Activated CD4-positive, alpha-beta T cell treated with anti-CD3 and anti-CD28 coated beads, Interleukin-2, amount 50 U/mL, for 48 hours (primary cell): ENCODE results near the gene PDE11A.

Experiments used
- DNase-seq, 2 experiments: peaks; one replicate each; pipeline ENCODE4 v3.0.0-alpha.2; 2020

The PDE11A gene

DNA sequence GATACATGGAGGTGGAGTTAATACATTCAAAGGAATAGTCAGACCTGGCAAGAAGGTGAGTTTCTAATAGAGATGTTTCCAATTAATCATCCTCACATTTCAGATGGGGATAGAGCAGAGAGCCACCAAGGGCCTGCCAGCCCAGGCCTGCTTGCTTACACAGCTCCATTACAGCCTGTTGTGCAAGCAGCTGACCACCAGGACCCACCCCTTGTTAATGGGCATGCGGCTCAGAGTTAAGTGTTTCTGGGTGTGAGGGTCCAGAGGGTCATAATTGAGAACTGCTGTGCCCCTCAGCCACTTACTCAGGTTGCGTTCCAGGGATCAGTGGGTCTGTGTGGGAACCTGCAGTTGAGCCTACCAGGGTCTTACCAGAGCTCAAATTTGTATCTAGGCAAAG lies 480.2 kb downstream of the PDE11A start:
- DNase-seq = no peak

DNA sequence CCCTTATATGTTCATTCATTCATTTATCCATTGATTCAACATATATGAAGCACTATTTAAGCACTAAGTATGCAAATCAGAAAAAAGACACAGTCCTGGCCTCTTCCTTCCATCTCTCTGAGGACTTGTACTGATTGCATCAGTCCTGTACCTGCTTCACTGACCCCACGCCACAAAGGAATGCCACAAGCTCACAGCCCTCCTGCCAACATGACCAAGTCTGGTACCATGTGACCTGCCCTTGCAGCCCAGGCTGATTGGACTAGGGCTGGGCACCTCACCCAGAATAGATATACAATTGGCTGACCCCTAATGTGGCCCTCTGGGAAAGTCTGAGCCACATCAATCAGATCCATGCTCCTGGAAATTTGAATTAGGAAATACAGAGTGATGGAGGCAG lies 483.4 kb downstream of the PDE11A start:
- no peak for DNase-seq

DNA sequence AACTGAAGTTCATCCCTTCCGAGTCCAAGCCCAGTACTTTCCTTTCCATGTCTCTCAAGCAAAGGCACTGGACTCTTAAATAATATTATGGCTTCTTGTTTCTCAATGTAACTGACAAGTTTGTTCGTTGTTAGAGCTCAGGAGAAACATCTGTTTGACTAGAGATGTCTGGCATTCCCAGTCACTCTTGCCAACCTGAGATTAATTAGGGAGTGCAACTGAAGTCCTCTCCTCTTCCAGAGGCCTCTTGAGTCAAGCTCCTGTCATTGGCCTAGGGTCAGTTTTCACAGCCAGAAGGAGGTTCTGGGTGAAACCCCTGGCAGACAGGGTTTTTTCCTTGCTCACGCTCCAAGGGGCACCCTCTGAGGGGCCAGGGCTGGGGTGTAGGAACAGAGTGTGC lies 483.9 kb downstream of the PDE11A start:
- no peak for DNase-seq

DNA sequence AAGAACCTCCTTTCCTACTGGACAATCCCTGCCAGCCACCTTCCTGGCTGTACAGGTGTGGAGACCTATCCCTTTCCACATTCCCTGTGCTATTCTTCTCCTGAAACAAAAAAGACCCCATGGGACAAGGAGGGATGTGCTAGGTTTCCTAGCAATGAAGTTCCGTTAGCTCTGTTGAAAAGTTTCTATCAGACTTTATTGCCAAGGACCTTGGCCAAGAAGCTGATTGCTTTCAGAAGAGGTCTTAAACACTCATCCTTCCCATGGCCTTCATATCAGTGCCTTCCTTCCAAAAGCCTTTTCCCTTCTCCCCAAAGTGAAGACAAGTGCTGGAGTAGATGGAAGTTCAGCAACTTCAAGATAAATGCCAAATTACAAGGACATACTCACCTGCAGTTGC lies 485.2 kb downstream of the PDE11A start:
- no peak for DNase-seq

DNA sequence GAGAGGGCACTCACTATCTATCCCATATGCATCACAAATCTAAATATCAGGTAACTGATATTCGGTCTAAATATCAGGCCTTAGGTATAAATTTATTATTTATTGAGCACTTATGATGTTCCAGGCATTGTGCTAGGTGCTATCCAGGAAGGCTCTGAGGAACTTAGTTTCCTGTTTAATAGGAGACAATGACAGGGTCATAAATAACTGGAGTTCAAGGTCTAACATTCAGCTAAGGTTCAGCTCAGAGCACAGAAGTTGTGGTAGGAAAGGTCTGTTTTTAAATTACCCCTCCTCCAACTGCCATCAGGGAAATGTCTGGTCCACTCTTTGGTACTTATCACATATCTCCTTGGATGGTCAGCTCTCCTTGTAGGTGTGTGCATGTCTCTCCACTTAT lies 486.4 kb downstream of the PDE11A start:
- DNase-seq = no peak

DNA sequence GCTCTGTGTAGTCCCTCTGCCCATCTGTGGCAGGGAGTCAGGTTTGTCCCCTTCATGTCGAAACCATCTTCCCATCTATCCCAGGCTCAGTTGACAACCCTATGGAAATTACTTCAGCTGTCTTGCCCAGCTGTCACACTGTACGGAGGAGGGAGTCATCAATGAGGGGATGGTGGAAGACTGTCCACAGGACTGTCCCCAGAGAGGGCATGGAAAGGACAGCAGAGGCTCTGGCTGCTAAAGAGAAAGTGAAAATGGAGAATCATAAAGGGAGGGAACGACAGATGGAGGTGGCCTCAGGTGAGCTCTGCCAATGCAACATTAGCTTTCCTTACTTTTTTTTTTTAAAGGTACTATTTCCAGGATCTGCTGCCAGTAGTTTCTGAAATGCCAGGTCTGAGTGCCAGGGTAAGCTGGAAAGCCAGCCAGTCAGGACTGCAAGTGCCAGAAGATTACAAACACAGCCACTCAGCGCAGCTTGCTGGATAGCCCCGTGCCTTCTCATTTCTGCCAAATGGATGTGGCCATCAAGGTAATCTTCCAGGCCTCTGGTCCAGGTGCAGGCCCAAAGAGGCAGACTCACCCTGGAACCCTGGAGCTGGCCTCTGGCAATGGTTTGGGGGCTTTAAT lies 487.2 kb downstream of the PDE11A start:
- DNase-seq = no peak

DNA sequence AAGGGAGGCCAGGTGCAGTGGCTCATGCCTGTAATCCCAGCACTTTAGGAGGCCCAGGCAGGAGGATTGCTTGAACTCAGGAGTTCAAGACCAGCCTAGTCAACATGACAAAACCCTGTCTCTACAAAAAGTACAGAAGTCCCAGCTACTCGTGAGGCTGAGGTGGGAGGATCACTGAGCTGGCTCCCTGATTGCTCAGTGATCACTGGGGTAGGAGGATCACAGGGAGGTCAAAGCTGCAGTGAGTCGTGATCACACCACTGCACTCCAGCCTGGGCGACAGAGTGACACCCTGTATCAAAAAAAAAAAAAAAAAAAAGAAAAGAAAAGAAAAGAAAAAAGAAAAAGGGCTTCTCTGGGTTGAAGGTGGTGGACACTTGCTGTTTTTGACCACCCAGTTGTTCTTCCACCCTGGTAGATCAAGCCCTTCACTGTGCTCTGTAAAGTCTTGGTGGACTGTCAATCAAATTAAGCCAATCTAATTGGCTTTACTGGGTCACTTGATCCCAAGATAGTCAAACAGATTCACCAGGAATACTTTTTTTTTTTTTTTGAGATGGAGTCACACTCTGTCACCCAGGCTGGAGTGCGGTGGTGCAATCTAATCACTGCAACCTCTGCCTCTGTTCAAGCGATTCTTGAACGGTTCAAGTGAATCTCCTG lies 488.4 kb downstream of the PDE11A start:
- no peak for DNase-seq

DNA sequence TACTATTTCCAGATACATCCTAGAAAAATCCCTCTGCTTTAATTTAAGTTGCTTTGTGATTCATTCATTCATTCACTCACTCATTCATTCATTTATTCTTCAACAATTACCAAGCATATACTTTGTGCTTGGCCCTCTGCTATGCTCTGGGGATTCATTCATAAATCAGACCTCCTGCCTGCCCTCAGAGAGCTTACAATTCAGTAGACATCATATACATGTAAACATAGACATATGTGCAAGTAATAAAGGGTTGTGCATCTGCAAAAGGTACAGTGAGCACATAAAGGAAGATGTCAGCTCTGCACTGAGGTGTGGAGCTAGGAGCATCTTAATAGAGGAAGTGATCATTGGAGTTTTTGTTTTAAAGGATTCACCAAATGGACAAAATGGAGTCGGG lies 490.6 kb downstream of the PDE11A start:
- no peak for DNase-seq

DNA sequence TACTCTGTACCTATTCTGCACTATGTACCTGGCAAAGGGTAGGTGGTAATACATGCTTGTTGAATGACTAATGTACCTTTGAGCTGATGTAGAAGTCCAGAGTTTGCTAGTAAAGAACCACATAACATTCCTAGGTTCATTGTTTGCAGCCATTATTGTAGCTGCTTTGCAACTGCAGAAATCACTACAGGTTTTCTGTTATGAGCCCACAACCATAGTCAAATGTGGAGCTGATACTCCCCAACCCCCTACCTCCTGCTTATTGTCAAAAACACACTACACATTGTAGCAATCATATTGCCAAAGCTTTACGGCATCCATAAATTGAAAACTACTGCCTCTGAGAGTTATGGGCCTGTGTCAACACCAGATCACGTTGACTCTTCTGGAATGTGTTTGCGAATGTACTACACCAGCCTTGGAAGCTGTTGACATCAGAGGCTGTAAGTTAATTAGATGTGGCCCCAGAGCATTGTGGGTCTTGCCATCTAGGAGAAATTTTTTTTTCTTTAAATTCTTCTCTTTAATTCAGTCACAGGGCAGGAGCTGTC lies 493.0 kb downstream of the PDE11A start:
- DNase-seq = no peak

DNA sequence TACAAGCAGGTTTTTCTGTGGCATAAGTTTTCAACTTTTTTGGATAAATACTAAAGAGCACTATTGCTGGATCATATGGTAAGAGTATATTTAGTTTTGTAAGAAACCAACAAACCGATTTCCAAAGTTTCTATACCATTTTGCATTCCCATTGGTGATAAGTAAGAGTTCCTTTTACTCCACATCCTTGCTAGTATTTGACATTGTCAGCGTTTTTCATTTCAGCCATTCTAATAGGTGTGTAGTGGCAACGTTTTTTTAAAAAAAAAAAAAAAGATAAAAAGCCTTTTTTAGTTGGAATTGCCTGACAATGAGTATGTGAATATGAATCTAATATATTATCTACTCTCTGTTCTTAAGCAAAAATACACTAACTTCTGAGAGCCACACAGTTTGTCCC lies 494.1 kb downstream of the PDE11A start:
- DNase-seq = no peak

DNA sequence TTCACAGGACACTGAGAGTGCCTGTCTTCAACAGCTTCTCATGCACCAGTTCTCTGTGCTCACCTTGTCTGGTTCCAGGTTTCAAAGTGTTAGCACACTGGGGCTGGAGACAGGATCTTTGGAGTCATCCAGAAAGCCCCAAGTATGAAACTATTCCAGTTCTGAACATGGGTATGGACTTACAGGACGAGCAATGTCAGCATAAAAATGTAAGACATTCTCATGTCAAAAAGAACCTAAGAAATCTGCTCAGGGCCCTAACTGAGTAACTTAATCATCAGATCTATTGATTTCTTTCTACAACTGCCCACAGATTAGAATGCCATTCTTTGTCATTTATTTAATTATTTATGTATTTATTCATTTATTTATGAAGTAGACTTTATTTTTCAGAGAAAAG lies 495.5 kb downstream of the PDE11A start:
- no peak for DNase-seq

DNA sequence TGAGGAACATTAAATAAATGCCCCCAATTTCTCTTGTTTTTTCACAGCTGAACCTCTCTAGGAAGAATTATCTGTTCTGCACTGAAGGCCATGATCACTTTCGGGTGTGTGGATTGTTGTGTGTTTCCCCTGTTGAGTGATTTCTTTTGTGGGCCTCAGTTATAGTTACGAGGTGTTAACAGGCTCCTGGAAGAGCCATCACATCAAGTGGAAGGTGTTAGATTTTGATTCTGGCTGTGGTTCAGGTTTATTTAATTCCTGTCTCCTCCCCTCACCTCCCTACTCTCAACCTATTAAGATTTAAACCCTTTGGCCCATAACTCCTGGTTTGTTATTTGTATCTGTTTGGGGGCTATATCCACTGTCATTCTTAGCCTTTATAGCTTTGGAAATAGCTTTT lies 497.2 kb downstream of the PDE11A start:
- no peak for DNase-seq

DNA sequence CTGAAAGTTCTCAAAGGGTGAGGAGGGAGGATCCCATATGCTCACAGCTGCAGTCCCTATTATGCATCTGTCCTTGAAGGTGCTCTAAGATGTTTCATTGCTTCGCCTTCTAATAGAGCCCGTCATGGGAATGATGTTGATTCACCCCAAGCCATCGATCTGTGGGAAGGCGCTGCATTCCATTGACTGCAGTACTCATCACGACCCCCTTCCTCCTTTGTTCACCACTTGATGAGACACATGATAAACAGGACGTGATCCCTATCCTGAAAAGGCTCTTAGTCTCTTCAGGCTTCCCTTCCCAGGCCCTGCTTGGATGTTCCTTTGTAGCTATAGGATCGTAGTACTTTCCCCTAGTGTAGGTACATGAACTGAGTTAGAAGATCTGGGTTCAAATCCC lies 498.2 kb downstream of the PDE11A start:
- no peak for DNase-seq
